ENCODE results near the gene SLC25A13.
A peak's percentile ranks its signal among the peaks of the same experiment; 100 is the strongest.

The SLC25A13 gene

DNA sequence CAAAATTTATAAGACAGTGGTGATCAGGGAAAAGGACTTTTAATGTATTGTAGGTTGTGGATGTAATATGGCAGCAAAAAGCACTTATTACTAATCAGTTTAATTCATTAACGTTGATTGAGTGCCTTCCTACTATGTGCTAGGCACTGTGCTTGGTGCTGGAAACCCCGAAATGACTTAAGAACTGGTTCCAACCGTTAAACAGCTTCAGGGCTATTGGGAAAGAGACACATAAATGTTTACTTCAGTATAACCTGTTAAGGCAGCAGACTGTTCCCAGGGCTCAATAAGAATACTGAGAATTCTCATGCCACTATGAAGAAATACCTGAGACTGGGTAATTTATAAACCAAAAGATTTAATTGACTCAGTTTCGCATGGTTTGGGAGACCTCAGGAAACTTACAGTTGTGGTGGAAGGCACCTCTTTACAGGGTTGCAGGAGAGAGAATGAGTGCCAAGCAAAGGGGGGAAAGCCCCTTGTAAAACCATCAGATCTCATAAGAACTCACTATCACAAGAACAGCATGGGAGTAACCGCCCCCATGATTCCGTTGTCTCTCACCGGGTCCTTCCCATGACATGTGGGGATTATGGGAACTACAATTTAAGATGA is 1.1 kb upstream of the SLC25A13 start:
- DNase-seq: no peak

GRCh38 chr7:96322373-96322695 is 436 bp upstream of the SLC25A13 start:
- no peak for DNase-seq

DNA sequence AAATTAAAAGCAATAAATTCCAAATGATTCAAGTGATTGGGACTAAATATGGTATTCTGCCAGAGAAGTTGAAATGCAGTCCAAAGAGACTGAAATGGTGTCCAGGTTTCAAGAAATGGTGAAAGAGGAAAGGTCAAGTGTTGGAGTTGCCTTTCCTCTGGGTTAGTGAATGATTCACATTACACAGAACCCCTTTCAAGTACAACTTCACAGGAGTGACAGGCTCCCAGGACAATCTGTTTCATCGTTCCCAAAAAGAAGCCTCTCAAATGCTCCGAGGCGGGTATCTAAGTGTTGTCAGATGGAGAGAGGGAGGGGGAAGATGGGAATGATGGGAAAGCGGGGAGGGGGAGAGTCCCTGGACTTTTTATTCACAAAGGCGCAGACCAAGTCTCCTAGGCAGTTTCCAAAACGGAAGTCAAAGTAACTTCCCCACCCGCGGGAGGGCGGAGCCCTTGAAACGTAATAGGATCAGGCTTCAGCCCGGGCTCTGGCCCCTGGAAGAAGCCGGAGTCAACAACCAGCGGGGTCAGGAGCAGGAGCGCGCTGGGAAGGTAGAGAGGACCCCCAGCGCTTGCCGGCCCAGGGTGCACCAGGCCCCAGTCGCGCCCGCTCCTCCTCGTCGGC is 754 bp downstream of the SLC25A13 start:
- peak; percentile 84 for DNase-seq

- no peak for DNase-seq
Measured at GRCh38 chr7:96320442-96320841, 1.5 kb downstream of the SLC25A13 start.

GRCh38 chr7:96319439-96319838 is 2.5 kb downstream of the SLC25A13 start:
- DNase-seq: no peak

DNA sequence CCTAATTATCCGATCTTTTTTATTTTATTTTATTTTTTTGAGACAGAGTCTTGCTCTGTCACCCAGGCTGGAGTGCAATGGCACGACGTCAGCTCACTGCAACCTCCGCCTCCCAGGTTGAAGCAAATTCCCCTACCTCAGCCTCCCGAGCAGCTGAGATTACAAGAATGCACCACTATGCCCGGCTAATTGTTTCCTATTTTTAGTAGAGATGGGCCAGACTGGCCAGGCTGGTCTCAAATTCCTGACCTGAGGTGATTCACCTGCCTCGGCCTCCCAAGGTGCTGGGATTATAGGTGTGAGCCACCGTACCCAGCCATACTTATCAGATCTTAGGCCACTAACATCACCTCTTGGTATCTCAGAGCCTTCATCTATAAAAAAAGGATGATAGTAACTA is 4.9 kb downstream of the SLC25A13 start:
- no peak for DNase-seq

- no peak for DNase-seq
Measured at GRCh38 chr7:96315125-96315512, 6.8 kb downstream of the SLC25A13 start.

GRCh38 chr7:96314402-96315124 is 7.3 kb downstream of the SLC25A13 start:
- no peak for DNase-seq

DNA sequence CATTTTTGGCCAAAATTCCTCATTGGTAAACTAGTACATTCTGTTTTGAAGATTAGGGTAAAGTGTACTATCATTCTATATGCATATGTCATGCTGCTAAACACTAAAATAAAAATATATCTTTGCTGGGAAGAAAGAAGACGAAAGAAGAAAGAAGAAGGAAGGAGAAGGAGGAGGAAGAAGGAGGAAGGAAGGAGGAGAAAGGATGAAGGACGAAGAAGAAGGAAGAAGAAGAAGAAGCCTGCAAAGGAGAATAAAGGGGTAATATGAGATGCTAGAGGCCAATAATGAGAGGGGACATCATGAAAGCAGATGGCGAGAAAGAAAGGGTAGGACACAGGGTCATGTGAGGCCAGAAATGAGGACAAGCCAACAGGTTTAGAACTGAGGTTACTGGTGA is 8.0 kb downstream of the SLC25A13 start:
- no peak for DNase-seq

- DNase-seq: no peak
Measured at GRCh38 chr7:96312502-96312901, 9.4 kb downstream of the SLC25A13 start.

- DNase-seq: no peak
Measured at GRCh38 chr7:96311967-96312366, 9.9 kb downstream of the SLC25A13 start.

- no peak for DNase-seq
Measured at GRCh38 chr7:96310110-96310509, 11.8 kb downstream of the SLC25A13 start.

- DNase-seq: no peak
Measured at GRCh38 chr7:96308950-96309263, 13.0 kb downstream of the SLC25A13 start.

DNA sequence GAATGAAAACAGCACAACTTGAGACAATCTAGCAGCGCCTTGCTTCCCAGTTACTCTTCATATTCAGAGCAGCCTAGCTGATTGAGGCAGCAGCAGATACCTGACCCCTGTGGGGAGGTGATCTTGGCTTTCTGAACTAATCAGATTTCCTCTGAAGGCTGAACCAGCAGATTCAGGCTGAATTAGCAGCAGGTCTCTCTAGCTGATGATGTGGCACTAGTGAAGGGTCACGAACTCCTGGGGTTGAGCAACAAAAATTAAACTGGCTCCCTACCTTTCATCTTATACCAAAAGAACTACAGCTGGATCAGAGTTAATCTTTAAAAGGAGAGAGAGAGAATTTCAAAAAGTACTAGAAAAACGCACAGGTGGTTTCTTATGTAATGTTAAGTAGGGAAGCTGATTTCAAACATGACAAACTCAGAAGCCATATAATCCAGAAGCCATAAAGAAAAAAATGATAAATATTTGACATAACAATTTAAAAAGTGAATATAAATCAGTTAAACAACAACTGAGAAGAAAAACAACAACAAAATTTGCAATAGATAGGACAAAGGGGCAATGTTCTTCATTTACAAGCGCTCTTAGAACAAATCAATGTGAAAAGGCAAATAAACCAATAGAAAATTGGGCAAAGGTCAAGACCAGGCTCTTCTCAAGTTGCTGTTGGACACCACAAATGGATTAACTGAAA is 13.5 kb downstream of the SLC25A13 start:
- no peak for DNase-seq

DNA sequence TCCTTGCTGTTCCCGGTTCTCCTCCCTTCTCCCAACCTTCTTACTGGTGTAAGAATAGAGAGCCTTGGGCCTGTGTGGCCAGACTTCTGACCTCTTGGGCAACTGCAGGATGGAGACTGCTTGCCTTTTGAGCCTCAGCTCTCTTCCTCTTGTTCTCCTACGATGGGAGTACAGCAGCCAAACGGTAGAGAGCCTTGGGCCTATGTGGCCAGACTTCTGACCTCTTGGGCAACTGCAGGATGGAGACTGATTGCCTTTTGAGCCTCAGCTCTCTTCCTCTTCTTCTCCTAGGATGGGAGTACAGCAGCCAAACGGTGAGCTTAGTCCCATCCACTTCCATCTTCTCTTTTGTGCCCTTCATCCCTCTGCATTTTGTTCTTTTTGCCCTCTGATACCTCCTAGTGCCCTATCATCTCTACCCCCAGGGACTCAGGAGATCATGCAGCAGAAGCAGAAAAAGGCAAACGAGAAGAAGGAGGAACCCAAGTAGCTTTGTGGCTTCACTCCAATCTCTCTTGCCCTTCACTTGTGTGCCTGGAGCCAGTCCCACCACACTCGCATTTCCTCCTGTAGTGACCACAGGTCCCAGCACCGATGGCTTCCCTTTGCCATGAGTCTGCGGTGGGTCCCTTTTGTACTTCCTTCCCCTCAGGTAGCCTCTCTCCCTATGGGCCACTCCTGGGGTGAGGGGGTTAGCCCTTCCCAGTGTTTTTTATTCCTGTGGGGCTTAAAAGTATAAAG is 15.3 kb downstream of the SLC25A13 start:
- no peak for DNase-seq

DNA sequence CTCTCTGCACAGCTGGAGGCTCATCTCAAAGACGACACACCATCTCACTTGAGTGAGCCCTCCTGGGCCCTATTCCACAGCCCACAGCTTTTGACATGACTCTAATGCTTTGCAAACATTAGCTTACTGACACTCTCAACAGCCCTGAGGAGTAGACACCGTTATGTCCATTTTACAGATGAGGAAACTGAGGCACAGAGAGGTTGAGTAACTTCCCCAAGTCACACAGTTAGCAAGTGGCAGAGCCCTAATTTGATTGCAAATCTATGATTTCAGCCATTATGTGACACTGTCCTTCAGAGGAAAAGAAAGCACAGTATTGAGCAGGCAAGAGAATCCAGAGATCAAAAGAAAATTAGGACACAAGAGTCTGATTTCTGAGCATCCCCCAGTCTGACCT is 16.0 kb downstream of the SLC25A13 start:
- DNase-seq: no peak

DNA sequence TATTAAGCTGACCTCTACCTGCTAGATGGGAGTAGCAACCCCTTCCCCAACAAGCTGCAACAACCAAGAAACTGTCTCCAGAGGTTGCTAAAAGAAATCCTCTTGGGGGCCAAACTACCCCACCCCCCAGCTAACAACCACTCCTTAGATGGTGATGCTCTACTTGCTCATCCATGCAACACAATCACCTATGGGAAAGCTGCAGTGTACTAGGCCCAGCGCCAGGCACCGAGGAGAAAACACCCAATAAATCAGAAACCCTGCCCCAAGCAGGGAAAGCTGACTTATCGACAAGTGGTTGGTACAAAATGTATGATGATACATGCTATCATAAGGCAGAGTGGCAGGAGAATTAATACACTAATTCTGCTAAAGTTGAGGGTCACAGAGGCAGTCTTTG is 17.3 kb downstream of the SLC25A13 start:
- DNase-seq: no peak

- DNase-seq: no peak
Measured at GRCh38 chr7:96303686-96304443, 18.0 kb downstream of the SLC25A13 start.

DNA sequence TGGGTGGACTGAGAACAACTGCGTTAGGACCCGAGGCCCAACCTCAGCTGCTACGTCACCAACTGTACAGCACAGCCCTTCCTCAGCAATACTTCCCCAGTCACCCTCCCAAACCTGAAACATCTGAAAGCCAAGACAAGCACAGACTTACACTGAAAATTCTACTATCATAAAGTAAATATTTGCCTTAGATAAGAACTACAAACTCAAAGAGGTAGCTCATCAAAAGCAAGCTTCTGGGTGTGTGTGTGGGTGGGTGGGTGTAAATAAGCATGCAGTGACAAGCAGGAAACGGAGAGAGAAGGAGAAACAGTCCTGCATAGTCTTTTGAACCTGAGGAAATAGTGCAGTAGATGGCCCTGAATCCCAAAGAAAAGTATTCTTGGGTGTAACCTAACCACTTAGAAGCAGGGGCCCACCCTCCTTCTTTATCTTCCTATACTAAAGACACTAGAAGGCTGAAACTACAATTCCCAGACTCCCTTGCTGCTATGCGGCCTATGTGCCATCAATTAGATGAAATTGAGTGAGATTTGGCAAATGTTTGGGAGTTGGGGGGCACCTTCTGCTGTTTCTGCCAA is 18.7 kb downstream of the SLC25A13 start:
- no peak for DNase-seq

DNA sequence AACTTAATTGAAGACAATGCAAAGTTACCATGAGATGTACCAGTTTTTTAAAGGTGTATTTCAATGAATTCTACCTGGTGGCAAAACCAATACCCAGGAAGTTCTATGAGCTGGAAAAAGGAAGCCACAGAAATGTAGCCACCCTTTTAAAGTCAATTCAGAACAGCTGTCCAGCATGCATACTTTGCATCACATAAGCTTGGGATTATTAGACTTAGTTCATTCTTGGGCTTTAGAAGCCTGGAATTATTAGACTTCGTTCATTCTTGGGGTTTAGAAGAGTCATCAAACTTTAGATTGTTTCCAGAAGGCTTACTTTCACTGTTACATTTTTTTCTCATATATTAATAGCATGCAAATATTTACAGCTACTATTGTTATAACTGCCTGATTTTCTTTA is 20.9 kb downstream of the SLC25A13 start:
- no peak for DNase-seq

GRCh38 chr7:96300502-96300901 is 21.4 kb downstream of the SLC25A13 start:
- DNase-seq: no peak

DNA sequence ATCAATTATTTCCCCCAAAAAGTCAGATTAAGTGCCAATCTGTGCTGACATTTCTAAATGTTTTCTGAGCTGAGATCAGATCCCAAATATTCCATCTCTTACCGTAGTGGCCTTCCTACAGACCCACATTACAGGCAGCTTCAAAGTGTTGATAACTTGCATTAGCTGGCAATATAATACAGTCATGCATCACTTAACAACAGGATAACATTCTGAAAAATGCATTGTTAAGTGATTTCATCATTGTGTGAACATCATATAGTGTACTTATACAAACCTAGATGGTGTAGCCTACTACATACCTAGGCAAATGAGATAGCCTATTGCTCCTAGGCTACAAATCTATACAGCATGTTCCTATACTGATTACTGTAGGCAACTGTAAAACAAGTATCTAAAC is 22.4 kb downstream of the SLC25A13 start:
- DNase-seq: no peak

All from NCI-H2171 (cell line).